ENCODE results near the gene LSS. TPM values are rescaled to one million over a fixed set of nuclear protein-coding genes. Genes with fewer than 3 reads are reported as not detected.

The LSS gene
- total RNA-seq, 1 experiment from 2014 or later: 40.3 TPM

GRCh38 chr21:46196733-46197132 lies 31.8 kb downstream of the LSS start:
- peaks cover 6% of the 10 kb centered on the region for H3K79me2 ChIP-seq (ENCODE audit: low read length)
- DNase-seq: no peak
- H3K36me3 ChIP-seq (ENCODE audit: insufficient read depth, low read length): peaks cover 44% of the 10 kb centered on the region
- no peak overlapping the region for H3K27ac ChIP-seq (ENCODE audit: low read length)
- no peak overlapping the region for H3K4me3 ChIP-seq (ENCODE audit: low read length)
- no peaks in the 10 kb centered on the region for H3K9me3 ChIP-seq (ENCODE audit: low read length)
- no peaks in the 10 kb centered on the region for H3K9me2 ChIP-seq (replicated peaks; ENCODE audit: insufficient read depth, low read length)
- no peak overlapping the region for H2AFZ ChIP-seq (ENCODE audit: low read length)
- no peaks in the 10 kb centered on the region for H3K4me1 ChIP-seq (ENCODE audit: low read length)
- H4K20me1 ChIP-seq (ENCODE audit: insufficient read depth, low read depth, low read length): no peaks in the 10 kb centered on the region
- no peaks in the 10 kb centered on the region for H3K27me3 ChIP-seq (ENCODE audit: low read length)
- no peak overlapping the region for H3K9ac ChIP-seq (ENCODE audit: low read length)
- no peak overlapping the region for H3K4me2 ChIP-seq (ENCODE audit: low read depth, low read length, poor library complexity, severe bottlenecking)

GRCh38 chr21:46195595-46196195 lies 32.9 kb downstream of the LSS start:
- H2AFZ ChIP-seq (ENCODE audit: low read length): no peak overlapping the region
- DNase-seq: no peak
- H3K9me3 ChIP-seq (ENCODE audit: low read length): no peaks in the 10 kb centered on the region
- peaks cover 43% of the 10 kb centered on the region for H3K36me3 ChIP-seq (ENCODE audit: insufficient read depth, low read length)
- no peaks in the 10 kb centered on the region for H3K4me1 ChIP-seq (ENCODE audit: low read length)
- H3K4me3 ChIP-seq (ENCODE audit: low read length): no peak overlapping the region
- H3K9me2 ChIP-seq (replicated peaks; ENCODE audit: insufficient read depth, low read length): no peaks in the 10 kb centered on the region
- H3K27me3 ChIP-seq (ENCODE audit: low read length): no peaks in the 10 kb centered on the region
- no peak overlapping the region for H3K9ac ChIP-seq (ENCODE audit: low read length)
- H3K79me2 ChIP-seq (ENCODE audit: low read length): peaks cover 6% of the 10 kb centered on the region
- H3K4me2 ChIP-seq (ENCODE audit: low read depth, low read length, poor library complexity, severe bottlenecking): no peak overlapping the region
- H3K27ac ChIP-seq (ENCODE audit: low read length): no peak overlapping the region
- no peaks in the 10 kb centered on the region for H4K20me1 ChIP-seq (ENCODE audit: insufficient read depth, low read depth, low read length)

GRCh38 chr21:46194374-46195334 lies 33.9 kb downstream of the LSS start:
- Histone ChIP-seq H3K36me3 (ENCODE audit: insufficient read depth, low read length) (peaks cover 32% of the 10 kb centered on the region), H3K4me3 (ENCODE audit: low read length) (no peak overlapping the region)
- DNase-seq: no peak

GRCh38 chr21:46193829-46194373 lies 34.7 kb downstream of the LSS start:
- Histone ChIP-seq H3K27ac (ENCODE audit: low read length) (no peak overlapping the region), H2AFZ (ENCODE audit: low read length) (no peak overlapping the region), H3K79me2 (ENCODE audit: low read length) (peaks cover 6% of the 10 kb centered on the region), H3K27me3 (ENCODE audit: low read length) (no peaks in the 10 kb centered on the region), H3K4me1 (ENCODE audit: low read length) (no peaks in the 10 kb centered on the region), H3K9ac (ENCODE audit: low read length) (no peak overlapping the region), H3K4me3 (ENCODE audit: low read length) (no peak overlapping the region), H3K9me3 (ENCODE audit: low read length) (no peaks in the 10 kb centered on the region), H3K36me3 (ENCODE audit: insufficient read depth, low read length) (peaks cover 26% of the 10 kb centered on the region; the same call in 1 of the 2 replicates), H3K4me2 (ENCODE audit: low read depth, low read length, poor library complexity, severe bottlenecking) (no peak overlapping the region), H3K9me2 (replicated peaks; ENCODE audit: insufficient read depth, low read length) (no peaks in the 10 kb centered on the region), H4K20me1 (ENCODE audit: insufficient read depth, low read depth, low read length) (no peaks in the 10 kb centered on the region)
- DNase-seq: no peak

More at GRCh38 chr21:46194374-46195334, 33.9 kb downstream of the LSS start:
- Histone ChIP-seq H3K27ac (ENCODE audit: low read length) (no peak overlapping the region), H3K4me1 (ENCODE audit: low read length) (no peaks in the 10 kb centered on the region), H3K9me2 (replicated peaks; ENCODE audit: insufficient read depth, low read length) (no peaks in the 10 kb centered on the region), H4K20me1 (ENCODE audit: insufficient read depth, low read depth, low read length) (no peaks in the 10 kb centered on the region), H3K9me3 (ENCODE audit: low read length) (no peaks in the 10 kb centered on the region), H3K79me2 (ENCODE audit: low read length) (peaks cover 6% of the 10 kb centered on the region), H3K4me2 (ENCODE audit: low read depth, low read length, poor library complexity, severe bottlenecking) (no peak overlapping the region), H2AFZ (ENCODE audit: low read length) (no peak overlapping the region), H3K9ac (ENCODE audit: low read length) (no peak overlapping the region), H3K27me3 (ENCODE audit: low read length) (no peaks in the 10 kb centered on the region)

- H3K4me3 ChIP-seq (ENCODE audit: low read length): no peak overlapping the region
- H3K9me2 ChIP-seq (replicated peaks; ENCODE audit: insufficient read depth, low read length): no peaks in the 10 kb centered on the region
- H3K4me1 ChIP-seq (ENCODE audit: low read length): peaks cover 3% of the 10 kb centered on the region; the same call in 1 of the 2 replicates
- DNase-seq: no peak
- no peak overlapping the region for H3K4me2 ChIP-seq (ENCODE audit: low read depth, low read length, poor library complexity, severe bottlenecking)
- H3K79me2 ChIP-seq (ENCODE audit: low read length): no peaks in the 10 kb centered on the region
- H4K20me1 ChIP-seq (ENCODE audit: insufficient read depth, low read depth, low read length): no peaks in the 10 kb centered on the region
- no peak overlapping the region for H3K27ac ChIP-seq (ENCODE audit: low read length)
- H3K9ac ChIP-seq (ENCODE audit: low read length): no peak overlapping the region
- peaks cover 16% of the 10 kb centered on the region; the same call in 1 of the 2 replicates for H3K36me3 ChIP-seq (ENCODE audit: insufficient read depth, low read length)
- no peak overlapping the region for H2AFZ ChIP-seq (ENCODE audit: low read length)
- H3K27me3 ChIP-seq (ENCODE audit: low read length): no peaks in the 10 kb centered on the region
- H3K9me3 ChIP-seq (ENCODE audit: low read length): no peaks in the 10 kb centered on the region
Observed at GRCh38 chr21:46191686-46192575, 36.6 kb downstream of the LSS start.

GRCh38 chr21:46191257-46191685 lies 37.3 kb downstream of the LSS start:
- Histone ChIP-seq H3K27ac (ENCODE audit: low read length) (no peak overlapping the region), H3K4me1 (ENCODE audit: low read length) (peaks cover 7% of the 10 kb centered on the region), H4K20me1 (ENCODE audit: insufficient read depth, low read depth, low read length) (no peaks in the 10 kb centered on the region), H3K36me3 (ENCODE audit: insufficient read depth, low read length) (peaks cover 14% of the 10 kb centered on the region; the same call in 1 of the 2 replicates), H3K4me3 (ENCODE audit: low read length) (no peak overlapping the region), H3K4me2 (ENCODE audit: low read depth, low read length, poor library complexity, severe bottlenecking) (no peak overlapping the region), H3K9me2 (replicated peaks; ENCODE audit: insufficient read depth, low read length) (no peaks in the 10 kb centered on the region), H3K9ac (ENCODE audit: low read length) (no peak overlapping the region), H3K9me3 (ENCODE audit: low read length) (no peaks in the 10 kb centered on the region), H3K79me2 (ENCODE audit: low read length) (no peaks in the 10 kb centered on the region), H3K27me3 (ENCODE audit: low read length) (no peaks in the 10 kb centered on the region), H2AFZ (ENCODE audit: low read length) (no peak overlapping the region)
- no peak for DNase-seq

GRCh38 chr21:46190491-46191131 lies 38.0 kb downstream of the LSS start:
- no peak for DNase-seq
- H3K4me1 ChIP-seq (ENCODE audit: low read length): peaks cover 14% of the 10 kb centered on the region
- H3K9ac ChIP-seq (ENCODE audit: low read length): no peak overlapping the region
- no peak overlapping the region for H3K4me3 ChIP-seq (ENCODE audit: low read length)
- H3K4me2 ChIP-seq (ENCODE audit: low read depth, low read length, poor library complexity, severe bottlenecking): no peak overlapping the region
- no peaks in the 10 kb centered on the region for H3K9me3 ChIP-seq (ENCODE audit: low read length)
- no peak overlapping the region for H3K27ac ChIP-seq (ENCODE audit: low read length)
- no peaks in the 10 kb centered on the region for H3K9me2 ChIP-seq (replicated peaks; ENCODE audit: insufficient read depth, low read length)
- H2AFZ ChIP-seq (ENCODE audit: low read length): no peak overlapping the region
- H4K20me1 ChIP-seq (ENCODE audit: insufficient read depth, low read depth, low read length): no peaks in the 10 kb centered on the region
- no peaks in the 10 kb centered on the region for H3K27me3 ChIP-seq (ENCODE audit: low read length)
- peaks cover 10% of the 10 kb centered on the region; the same call in 1 of the 2 replicates for H3K36me3 ChIP-seq (ENCODE audit: insufficient read depth, low read length)
- H3K79me2 ChIP-seq (ENCODE audit: low read length): no peaks in the 10 kb centered on the region
